ENCODE data around the gene SLC16A8.

The SLC16A8 gene

DNA sequence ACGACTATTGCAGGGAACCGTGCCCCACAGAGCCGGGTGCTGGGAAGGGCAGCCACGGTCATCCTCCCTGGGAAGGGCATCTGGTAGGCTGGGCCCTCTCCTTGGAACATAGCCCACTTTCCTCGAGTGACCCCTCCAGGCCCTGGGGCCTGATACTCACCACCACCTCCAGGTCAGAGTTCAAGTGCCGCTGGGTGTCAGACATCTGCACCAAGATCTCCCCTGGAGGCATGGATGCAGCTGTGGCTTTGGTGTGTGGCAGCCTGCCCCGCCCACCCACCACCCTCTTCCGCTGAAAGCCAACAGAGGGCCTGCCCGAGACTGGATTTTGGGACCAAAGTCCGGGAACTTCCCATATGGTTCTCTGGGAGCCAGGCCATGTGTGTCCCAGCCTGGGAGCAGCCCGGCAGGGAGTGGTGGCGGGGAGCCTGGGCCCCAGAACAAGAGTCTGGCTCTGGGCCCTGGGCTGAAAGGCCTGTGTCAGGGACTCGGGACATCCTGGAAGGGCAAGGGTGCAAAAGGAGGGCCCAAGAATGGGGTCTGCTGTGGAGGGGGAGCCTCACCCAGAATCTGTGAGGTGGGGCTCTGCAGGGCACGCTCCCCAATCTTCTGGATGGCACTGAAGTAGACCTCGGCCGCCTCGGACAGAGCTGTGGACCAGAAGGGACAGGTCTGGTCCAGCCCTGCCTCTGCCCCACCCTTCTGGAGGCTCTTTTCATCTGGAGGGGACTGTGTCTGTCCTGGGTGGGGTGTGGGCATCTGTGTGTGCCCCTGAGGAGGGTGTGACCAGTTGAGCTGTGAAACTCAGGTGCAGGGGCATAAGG is 23.9 kb upstream of the SLC16A8 start:
- DNase-seq (ENCODE audit: low read depth), result no peak
- H3K4me3 ChIP-seq (replicated peaks; ENCODE audit: low read depth, low read length), result no peak overlapping the region
- TF ChIP-seq, protein P1, sequence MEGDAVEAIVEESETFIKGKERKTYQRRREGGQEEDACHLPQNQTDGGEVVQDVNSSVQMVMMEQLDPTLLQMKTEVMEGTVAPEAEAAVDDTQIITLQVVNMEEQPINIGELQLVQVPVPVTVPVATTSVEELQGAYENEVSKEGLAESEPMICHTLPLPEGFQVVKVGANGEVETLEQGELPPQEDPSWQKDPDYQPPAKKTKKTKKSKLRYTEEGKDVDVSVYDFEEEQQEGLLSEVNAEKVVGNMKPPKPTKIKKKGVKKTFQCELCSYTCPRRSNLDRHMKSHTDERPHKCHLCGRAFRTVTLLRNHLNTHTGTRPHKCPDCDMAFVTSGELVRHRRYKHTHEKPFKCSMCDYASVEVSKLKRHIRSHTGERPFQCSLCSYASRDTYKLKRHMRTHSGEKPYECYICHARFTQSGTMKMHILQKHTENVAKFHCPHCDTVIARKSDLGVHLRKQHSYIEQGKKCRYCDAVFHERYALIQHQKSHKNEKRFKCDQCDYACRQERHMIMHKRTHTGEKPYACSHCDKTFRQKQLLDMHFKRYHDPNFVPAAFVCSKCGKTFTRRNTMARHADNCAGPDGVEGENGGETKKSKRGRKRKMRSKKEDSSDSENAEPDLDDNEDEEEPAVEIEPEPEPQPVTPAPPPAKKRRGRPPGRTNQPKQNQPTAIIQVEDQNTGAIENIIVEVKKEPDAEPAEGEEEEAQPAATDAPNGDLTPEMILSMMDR (IDR thresholded peaks at IDR 0.05; ENCODE audit: low read length, missing control alignments), result no peak

DNA sequence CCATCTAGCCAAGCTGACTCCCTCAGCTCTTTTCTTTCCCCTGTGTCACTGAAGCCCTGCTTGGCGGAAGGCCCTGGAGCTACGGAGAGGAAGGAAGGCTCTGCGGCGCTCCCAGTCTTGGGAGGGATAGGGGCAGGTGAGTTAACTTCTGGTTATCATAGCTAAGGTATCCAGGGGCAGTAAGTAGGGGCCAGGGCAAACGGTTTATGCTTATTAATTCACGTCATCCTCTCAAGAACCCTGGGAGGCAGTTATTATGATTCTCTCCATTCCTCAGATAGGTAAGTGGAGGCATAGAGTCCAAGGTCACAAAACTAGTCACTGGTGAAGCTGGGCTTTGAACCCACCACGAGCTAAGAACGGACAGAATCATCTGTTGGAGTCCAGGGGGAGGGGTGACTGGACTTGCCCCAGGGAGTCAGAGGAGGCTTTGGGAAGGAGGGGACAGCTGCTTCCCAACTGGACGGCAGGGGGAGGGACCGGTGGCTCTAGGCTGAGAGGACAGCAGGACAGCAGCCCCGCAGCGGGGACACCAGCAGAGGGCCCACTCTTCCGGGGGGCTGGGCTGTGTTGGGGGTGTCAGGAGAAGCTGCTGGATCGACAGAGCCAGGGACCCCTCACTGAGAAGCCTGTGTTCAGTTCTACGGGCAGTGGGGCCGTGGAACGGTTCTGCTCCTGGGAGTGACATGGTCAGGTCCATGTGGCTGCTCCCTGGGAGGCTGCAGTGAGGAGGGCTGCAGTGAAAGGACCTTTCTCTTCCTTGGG is 23.0 kb upstream of the SLC16A8 start:
- DNase-seq (ENCODE audit: low read depth), result no peak
- TF ChIP-seq, protein P1 (IDR thresholded peaks at IDR 0.05; ENCODE audit: low read length, missing control alignments), result no peak
- H3K4me3 ChIP-seq (replicated peaks; ENCODE audit: low read depth, low read length), result no peak overlapping the region

GRCh38 chr22:38104084-38104483 is 20.1 kb upstream of the SLC16A8 start:
- H3K4me3 ChIP-seq (replicated peaks; ENCODE audit: low read depth, low read length), result no peak overlapping the region
- TF ChIP-seq, protein P1 (IDR thresholded peaks at IDR 0.05; ENCODE audit: low read length, missing control alignments), result peak; percentile 48
- DNase-seq (ENCODE audit: low read depth), result peak; percentile 40

DNA sequence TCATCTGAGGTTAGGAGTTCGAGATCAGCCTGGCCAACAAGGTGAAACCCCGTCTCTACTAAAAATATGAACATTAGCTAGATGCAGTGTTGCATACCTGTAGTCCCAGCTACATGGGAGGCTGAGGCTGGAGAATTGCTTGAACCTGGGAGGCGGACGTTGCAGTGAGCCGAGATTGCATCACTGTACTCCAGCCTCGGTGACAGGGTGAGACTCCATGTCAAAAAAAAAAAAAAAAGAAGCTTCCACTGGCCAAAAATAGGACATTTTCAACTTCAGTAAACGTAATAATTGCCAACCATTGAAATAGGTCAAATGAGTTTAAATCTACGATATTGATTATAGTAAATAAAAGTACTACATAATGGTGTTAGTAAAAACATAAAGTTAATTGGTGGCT is 19.7 kb upstream of the SLC16A8 start:
- TF ChIP-seq, protein P1 (IDR thresholded peaks at IDR 0.05; ENCODE audit: low read length, missing control alignments), result no peak
- DNase-seq (ENCODE audit: low read depth), result no peak
- H3K4me3 ChIP-seq (replicated peaks; ENCODE audit: low read depth, low read length), result no peak overlapping the region

DNA sequence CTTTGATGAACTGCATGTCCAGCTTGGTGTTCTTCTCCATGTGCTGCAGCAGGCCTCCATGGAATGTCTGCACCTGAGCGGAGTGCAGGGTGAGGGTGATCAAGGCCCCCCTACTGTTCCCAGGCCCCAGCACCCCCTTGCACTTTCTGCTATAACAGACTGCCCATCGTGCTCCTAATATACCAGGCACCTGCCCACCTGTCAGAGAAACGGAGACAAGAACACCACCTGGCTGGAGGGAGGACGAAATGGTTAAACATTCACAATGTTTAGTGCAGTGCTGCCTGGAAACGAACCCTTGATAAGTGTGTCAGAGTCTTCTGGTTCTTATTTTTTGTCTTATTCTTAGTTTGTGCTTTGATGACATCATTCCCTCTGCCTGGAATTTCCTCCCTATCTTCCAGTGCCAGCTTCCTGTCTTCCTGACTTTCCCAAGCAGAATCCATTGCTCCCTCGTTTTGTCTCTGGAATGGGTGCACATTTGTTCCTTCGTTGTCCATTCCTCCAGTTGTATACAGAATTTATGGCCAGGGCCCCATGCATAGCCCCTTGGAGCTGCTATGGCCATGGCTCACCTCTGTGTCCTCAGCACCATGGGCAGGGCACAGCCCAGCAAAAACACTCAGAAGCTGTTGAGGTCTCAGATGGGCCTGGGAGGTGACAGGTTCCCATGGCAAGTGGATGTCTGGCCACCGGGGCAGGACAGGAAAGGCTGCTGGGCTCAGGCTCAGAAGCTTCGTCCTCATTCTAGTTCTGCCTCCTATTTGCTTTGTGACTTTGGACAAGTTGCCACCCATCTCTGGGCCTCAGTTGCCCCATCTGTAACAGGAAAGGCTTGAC is 14.6 kb upstream of the SLC16A8 start:
- DNase-seq (ENCODE audit: low read depth), result peak; percentile 80
- no peak overlapping the region for H3K4me3 ChIP-seq (replicated peaks; ENCODE audit: low read depth, low read length)
- TF ChIP-seq, protein P1 (IDR thresholded peaks at IDR 0.05; ENCODE audit: low read length, missing control alignments), result no peak

GRCh38 chr22:38097557-38098409 is 13.8 kb upstream of the SLC16A8 start:
- TF ChIP-seq, protein P1 (IDR thresholded peaks at IDR 0.05; ENCODE audit: low read length, missing control alignments), result peak; percentile 45
- peak; percentile 40 for DNase-seq (ENCODE audit: low read depth)
- H3K4me3 ChIP-seq (replicated peaks; ENCODE audit: low read depth, low read length), result no peak overlapping the region

All from fibroblast of pulmonary artery (primary cell).